AG09309 (cell line): ENCODE results near the gene SLC16A3.

ENCODE experiments used
- DNase-seq: peaks from one replicate; pipeline ENCODE4 v3.0.0-alpha.2; 2010; ENCODE audit warnings: low read depth
- H3K4me3 ChIP-seq: 2 replicates; pipeline ENCODE4 v1.5.1; 2011; ENCODE audit warnings: mild to moderate bottlenecking, low read depth, low read length, moderate library complexity; ENCODE audit not compliant: control insufficient read depth
- CTCF ChIP-seq: IDR thresholded peaks from 2 replicates; pipeline ENCODE4 v1.5.1; 2011; ENCODE audit warnings: mild to moderate bottlenecking, low read depth, low read length, inconsistent platforms; ENCODE audit not compliant: insufficient read depth, control insufficient read depth; ENCODE audit errors: missing control alignments

The SLC16A3 gene

GRCh38 chr17:82238472-82239201 is 9.8 kb downstream of the SLC16A3 start:
- TF ChIP-seq CTCF: no peak
- no peak for DNase-seq
- H3K4me3 ChIP-seq: no peak overlapping the region; the same call in 1 of the 2 replicates

- no peak for DNase-seq
- no peak overlapping the region for H3K4me3 ChIP-seq
- no peak for TF ChIP-seq CTCF
These were observed 10.6 kb downstream of the SLC16A3 start for GRCh38 chr17:82239401-82239925.

GRCh38 chr17:82239926-82240505 is 11.2 kb downstream of the SLC16A3 start:
- no peak overlapping the region for H3K4me3 ChIP-seq
- TF ChIP-seq CTCF: no peak
- DNase-seq: no peak

- TF ChIP-seq CTCF: no peak
- H3K4me3 ChIP-seq: no peak overlapping the region
- no peak for DNase-seq
These were observed 11.8 kb downstream of the SLC16A3 start for GRCh38 chr17:82240506-82241182.

- H3K4me3 ChIP-seq: no peak overlapping the region
- TF ChIP-seq CTCF: no peak
- no peak for DNase-seq
These were observed 12.5 kb downstream of the SLC16A3 start for GRCh38 chr17:82241183-82241925.
